ENCODE results near the gene GUCY1B1. TPM values are rescaled to one million over a fixed set of nuclear protein-coding genes. Genes with fewer than 3 reads are reported as not detected.

The GUCY1B1 gene
- total RNA-seq, 1 experiment from 2014 or later: not detected

- Histone ChIP-seq H2AFZ (ENCODE audit: low read depth, low read length, poor library complexity, severe bottlenecking) (no peak overlapping the region), H3K4me3 (replicated peaks in 1 of 2; ENCODE audit: low read depth in 1 of 2, low read length in 2 of 2) (no peak overlapping the region), H3K9ac (ENCODE audit: low read length) (no peak overlapping the region), H3K27me3 (ENCODE audit: insufficient read depth, low read length) (no peaks in the 10 kb centered on the region), H3K9me3 (ENCODE audit: control insufficient read depth in 1 of 2, insufficient read depth in 1 of 2, low read depth in 1 of 2, low read length in 2 of 2) (no peaks in the 10 kb centered on the region), H3K4me2 (ENCODE audit: low read length) (no peak overlapping the region), H3K4me1 (ENCODE audit: control insufficient read depth in 1 of 2, insufficient read depth in 2 of 2, low read length in 2 of 2) (no peaks in the 10 kb centered on the region), H3K79me2 (ENCODE audit: insufficient read depth, low read length) (no peaks in the 10 kb centered on the region), H3K27ac (ENCODE audit: low read depth, low read length) (no peak overlapping the region), H3K9me2 (ENCODE audit: insufficient read depth) (no peaks in the 10 kb centered on the region), H3K36me3 (ENCODE audit: control insufficient read depth in 1 of 2, insufficient read depth in 2 of 2, low read length in 2 of 2) (no peaks in the 10 kb centered on the region), H4K20me1 (ENCODE audit: insufficient read depth) (no peaks in the 10 kb centered on the region)
- no TSS peak for BruUV-seq (replicated peaks)
- no peak for TF ChIP-seq EZH2 (IDR thresholded peaks at IDR 0.05)
- intact Hi-C loops (cut with micrococcal nuclease): loop anchor here (2.0 to 5.0 kb wide), 4 partner anchors 343 to 979 kb away; no protein-coding TSS in a partner anchor
- RAD21 ChIA-PET (ENCODE audit: low non-redundant PET in 1 of 2, low total read pairs in 2 of 2, uncharacterized antibody in 2 of 2, unreplicated experiment in 2 of 2): no interaction called here
- ATAC-seq (no peak), DNase-seq (ENCODE audit: low read depth, low spot score) (no peak)
- POLR2A ChIA-PET: no interaction called here
- CTCF ChIA-PET: interaction anchor here (1.8 to 2.1 kb wide), 2 partner anchors 257 to 978 kb away, joined by 9 to 11 read pairs; no protein-coding TSS in a partner anchor
Measured at GRCh38 chr4:155785828-155786227, 27.0 kb downstream of the GUCY1B1 start.

GRCh38 chr4:155787113-155787710, 28.4 kb downstream of the GUCY1B1 start:
- RAD21 ChIA-PET (ENCODE audit: low non-redundant PET in 1 of 2, low total read pairs in 2 of 2, uncharacterized antibody in 2 of 2, unreplicated experiment in 2 of 2): interaction anchor here in 1 of 2 experiments (1.0 kb wide), 1 partner anchor 384 kb away, joined by 3 read pairs; no protein-coding TSS in a partner anchor
- no peaks in the 10 kb centered on the region for H3K36me3 ChIP-seq (ENCODE audit: control insufficient read depth in 1 of 2, insufficient read depth in 2 of 2, low read length in 2 of 2)
- POLR2A ChIA-PET: no interaction called here
- H3K9me3 ChIP-seq (ENCODE audit: control insufficient read depth in 1 of 2, insufficient read depth in 1 of 2, low read depth in 1 of 2, low read length in 2 of 2): no peaks in the 10 kb centered on the region
- H3K9ac ChIP-seq (ENCODE audit: low read length): no peak overlapping the region
- H3K9me2 ChIP-seq (ENCODE audit: insufficient read depth): no peaks in the 10 kb centered on the region
- intact Hi-C loops (cut with micrococcal nuclease): loop anchor here (2.0 to 5.0 kb wide), 4 partner anchors 344 to 980 kb away; no protein-coding TSS in a partner anchor
- no peak overlapping the region for H3K27ac ChIP-seq (ENCODE audit: low read depth, low read length)
- BruUV-seq (replicated peaks): no TSS peak
- peak; percentile 44 for DNase-seq (ENCODE audit: low read depth, low spot score)
- H4K20me1 ChIP-seq (ENCODE audit: insufficient read depth): no peaks in the 10 kb centered on the region
- no peaks in the 10 kb centered on the region for H3K4me1 ChIP-seq (ENCODE audit: control insufficient read depth in 1 of 2, insufficient read depth in 2 of 2, low read length in 2 of 2)
- H3K4me2 ChIP-seq (ENCODE audit: low read length): peak overlapping the region; percentile 27; the same call in 1 of the 2 replicates
- peak overlapping the region; percentile 98 for H2AFZ ChIP-seq (ENCODE audit: low read depth, low read length, poor library complexity, severe bottlenecking)
- ATAC-seq: peak; percentile 98
- H3K27me3 ChIP-seq (ENCODE audit: insufficient read depth, low read length): no peaks in the 10 kb centered on the region
- H3K79me2 ChIP-seq (ENCODE audit: insufficient read depth, low read length): no peaks in the 10 kb centered on the region
- CTCF ChIA-PET: interaction anchor here (0.7 to 2.1 kb wide), 14 partner anchors 10 to 981 kb away, joined by 3 to 36 read pairs (median 4); no protein-coding TSS in a partner anchor
- H3K4me3 ChIP-seq (replicated peaks in 1 of 2; ENCODE audit: low read depth in 1 of 2, low read length in 2 of 2): no peak overlapping the region
- TF ChIP-seq EZH2phosphoT487 (IDR thresholded peaks at IDR 0.05; ENCODE audit: borderline replicate concordance): no peak
- no peak for TF ChIP-seq POLR2A (IDR thresholded peaks at IDR 0.05; ENCODE audit: borderline replicate concordance, extremely low read depth, insufficient read depth, insufficient read length)
- no peak for TF ChIP-seq TCF7L2 (IDR thresholded peaks at IDR 0.05; ENCODE audit: borderline replicate concordance, extremely low read depth, insufficient read depth, insufficient read length)
- TF ChIP-seq ZFX (IDR thresholded peaks at IDR 0.05): no peak
- no peak for TF ChIP-seq ZBTB33 (IDR thresholded peaks at IDR 0.05; ENCODE audit: extremely low read depth, insufficient replicate concordance, low read length)
- TF ChIP-seq SP1 (IDR thresholded peaks at IDR 0.05; ENCODE audit: low read depth): no peak
- TF ChIP-seq YY1 (IDR thresholded peaks at IDR 0.05; ENCODE audit: extremely low read depth, insufficient replicate concordance, low read depth, low read length): peak; percentile 84
- TF ChIP-seq ZNF274 (IDR thresholded peaks at IDR 0.05; ENCODE audit: low read depth, low read length): no peak
- TF ChIP-seq CTCF (IDR thresholded peaks at IDR 0.05 in 2 of 3, conservative IDR thresholded peaks at IDR 0.05 in 1 of 3; ENCODE audit: borderline replicate concordance in 1 of 3, insufficient read depth in 1 of 3, low read depth in 2 of 3, low read length in 2 of 3): peak; percentile 72 to 81 (median 74)
- TF ChIP-seq RAD21 (IDR thresholded peaks at IDR 0.05; ENCODE audit: low read depth): peak; percentile 86
- TF ChIP-seq FOSL1 (IDR thresholded peaks at IDR 0.05; ENCODE audit: low read depth): no peak

All from HCT116 (cell line).